GM21526 (cell line): ENCODE data around the gene SPATA31D1.

Experiments
- ATAC-seq: cut with Tn5 transposase; IDR thresholded peaks from one replicate; pipeline ENCODE4 v1.9.1; 2021; ENCODE audit warnings: moderate library complexity; ENCODE audit not compliant: unreplicated experiment, low FRiP score

Gene SPATA31D1

DNA sequence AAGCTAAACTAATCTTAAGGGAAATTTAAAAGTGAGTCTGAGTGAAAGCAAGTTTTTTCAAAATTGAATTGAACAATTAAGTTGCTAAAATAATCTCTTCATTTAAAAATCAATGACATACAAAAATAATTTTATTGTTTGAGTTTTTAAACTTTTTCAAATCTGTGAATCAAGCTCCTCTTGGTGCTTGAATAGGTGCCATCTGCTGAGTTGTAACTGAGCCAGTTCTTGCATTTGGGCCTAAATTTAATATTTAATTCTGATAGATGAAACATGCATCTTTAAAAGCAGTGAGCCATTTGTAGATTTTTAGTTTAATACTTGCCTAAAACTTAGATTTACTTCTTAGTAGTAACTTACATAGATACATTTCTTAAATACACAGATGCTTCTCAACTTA lies 31.8 kb downstream of the SPATA31D1 start:
- no peak for ATAC-seq

DNA sequence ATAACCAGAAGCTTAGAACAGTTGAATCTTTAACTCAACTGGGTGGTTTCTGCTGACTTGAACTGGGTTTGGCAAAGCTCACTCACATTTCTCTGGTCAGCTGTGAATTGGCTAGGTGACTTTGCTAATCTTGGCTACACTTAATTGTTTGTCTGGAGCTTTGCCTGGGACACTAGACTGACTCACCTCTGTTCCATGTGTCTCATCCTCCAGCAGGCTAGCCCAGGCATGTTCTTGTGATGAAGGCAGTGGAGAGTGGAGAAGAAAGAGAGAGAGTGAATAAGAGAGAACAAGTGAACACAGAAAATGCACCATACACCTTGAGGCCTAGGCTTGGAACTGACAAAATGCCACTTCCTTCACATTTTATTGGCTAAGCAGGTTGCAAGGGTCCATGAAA lies 32.6 kb downstream of the SPATA31D1 start:
- no peak for ATAC-seq

- no peak for ATAC-seq
Measured at GRCh38 chr9:82022121-82022520, 33.5 kb downstream of the SPATA31D1 start.

- no peak for ATAC-seq
Measured at GRCh38 chr9:82024908-82025307, 36.3 kb downstream of the SPATA31D1 start.

GRCh38 chr9:82031538-82032280 lies 43.1 kb downstream of the SPATA31D1 start:
- ATAC-seq = no peak

GRCh38 chr9:82034956-82035731 lies 46.6 kb downstream of the SPATA31D1 start:
- no peak for ATAC-seq

DNA sequence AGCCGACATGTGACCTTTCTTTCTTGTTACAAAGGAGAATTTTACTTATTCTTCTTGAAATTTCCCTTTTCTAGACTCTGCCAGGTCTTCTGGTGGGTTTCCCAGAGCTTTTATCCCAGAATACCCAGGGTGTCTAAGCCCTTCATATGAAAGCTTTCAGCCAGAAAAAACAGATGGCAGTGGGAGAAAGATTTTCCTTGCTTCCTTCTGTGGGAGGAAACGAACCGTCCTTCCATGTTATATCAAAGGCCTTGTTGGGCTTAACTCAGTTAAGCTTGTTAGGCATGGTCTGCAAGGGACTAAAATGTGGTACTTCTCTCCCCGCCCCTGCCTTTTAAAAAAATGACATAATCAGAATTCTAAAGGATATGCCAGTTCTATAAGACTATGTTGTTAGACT lies 47.5 kb downstream of the SPATA31D1 start:
- no peak for ATAC-seq

GRCh38 chr9:82037126-82037525 lies 48.6 kb downstream of the SPATA31D1 start:
- no peak for ATAC-seq

DNA sequence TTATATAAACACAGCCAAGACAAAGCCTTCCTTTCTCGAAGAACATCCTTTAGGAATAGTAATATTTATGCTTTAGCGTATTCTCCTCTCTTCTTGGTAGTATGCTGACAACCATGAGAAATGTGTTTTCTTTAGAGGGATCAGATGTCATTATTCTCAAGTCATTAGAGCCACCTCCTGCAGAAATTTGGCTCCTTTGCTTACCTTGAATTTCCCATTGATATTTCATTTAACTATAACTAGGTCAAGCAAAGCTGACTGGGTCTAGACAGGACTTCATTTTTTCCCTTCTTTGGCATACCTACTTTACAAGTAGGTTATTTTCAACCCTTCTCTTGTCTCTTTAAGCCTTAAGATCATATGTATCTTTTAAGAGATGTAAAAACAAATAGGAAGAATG lies 50.3 kb downstream of the SPATA31D1 start:
- ATAC-seq = no peak
